ENCODE results near the gene CFDP1.

CFDP1 gene

DNA sequence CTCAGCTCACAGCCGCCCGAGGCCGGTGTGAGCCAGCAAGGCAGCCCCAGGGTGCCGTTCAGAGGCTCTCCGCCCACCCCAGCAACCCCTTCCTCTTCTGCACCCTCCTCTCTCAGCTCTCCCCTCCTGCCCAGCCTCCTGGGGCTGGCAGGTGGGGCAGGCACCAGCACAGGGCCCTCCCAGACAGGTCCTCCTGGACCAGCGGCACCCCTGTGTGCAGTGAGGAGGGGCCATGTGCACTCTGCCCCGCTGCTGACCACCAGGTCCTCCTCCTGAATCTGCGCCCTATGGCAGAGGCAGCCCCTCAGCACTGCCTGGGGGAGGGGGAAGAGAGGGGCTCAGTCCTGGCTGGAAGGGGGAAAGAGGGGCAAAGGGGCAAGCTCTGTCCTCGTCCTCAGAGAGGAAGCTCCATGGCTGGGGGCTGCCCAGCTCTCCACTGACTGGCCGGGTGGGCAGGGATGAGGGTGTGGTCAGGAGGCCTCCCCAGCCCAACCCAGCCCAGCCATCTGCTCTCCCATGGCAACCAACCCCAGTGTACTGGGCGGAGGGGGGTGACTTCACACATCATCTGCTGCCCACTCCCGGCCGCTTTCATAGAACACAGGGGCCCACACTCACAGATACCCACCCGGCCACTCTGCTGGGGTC is 176.5 kb downstream of the CFDP1 start:
- peaks cover 0 to 21% of the 10 kb centered on the region in 2 donors for H3K36me3 ChIP-seq (replicated peaks in 1 of 2; ENCODE audit: control insufficient read depth in 2 of 2, insufficient read depth in 2 of 2, low read length in 2 of 2)
- H3K14ac ChIP-seq (ENCODE audit: low read length), result peak overlapping the region; percentile 59
- peak overlapping the region; percentile 99 for H2BK15ac ChIP-seq (ENCODE audit: low read length)
- H3K9me3 ChIP-seq (replicated peaks in 1 of 2; ENCODE audit: control insufficient read depth in 2 of 2, insufficient read depth in 1 of 2, low read depth in 1 of 2, low read length in 2 of 2), result no peaks in the 10 kb centered on the region
- peak overlapping the region; percentile 77 for H2BK120ac ChIP-seq (ENCODE audit: low read depth, low read length)
- H3K18ac ChIP-seq (ENCODE audit: low read length), result peak overlapping the region; percentile 96
- peak overlapping the region; percentile 96 for H3K4ac ChIP-seq (ENCODE audit: low read length)
- peaks cover 54 to 70% of the 10 kb centered on the region in 2 donors for H3K4me1 ChIP-seq (ENCODE audit: control insufficient read depth in 2 of 2, insufficient read depth in 1 of 2, low read depth in 1 of 2, low read length in 2 of 2)
- no peak for DNase-seq (ENCODE audit: low spot score)
- H4K91ac ChIP-seq (ENCODE audit: low read depth, low read length, poor library complexity), result no peak overlapping the region
- H3K4me3 ChIP-seq (ENCODE audit: low read length in 2 of 2), result peak overlapping the region in 1 of 2 donors; percentile 48
- H3K27me3 ChIP-seq (ENCODE audit: control insufficient read depth in 3 of 3, insufficient read depth in 3 of 3, low read depth in 1 of 3, low read length in 3 of 3), result no peaks in the 10 kb centered on the region
- WGBS, 2 donors (ENCODE audit: extremely low coverage in 2 of 2, insufficient read length in 2 of 2, insufficient replicate concordance in 1 of 2), result no CpG with 5 or more reads among the region's 14 CpGs
- peak overlapping the region; percentile 100 for H2AK5ac ChIP-seq (ENCODE audit: low read depth, low read length)
- peak overlapping the region; percentile 99 for H4K8ac ChIP-seq (ENCODE audit: low read depth, low read length)
- H3K23ac ChIP-seq (ENCODE audit: low read depth, low read length, poor library complexity), result peak overlapping the region; percentile 62
- peak overlapping the region; percentile 100 for H2BK5ac ChIP-seq (ENCODE audit: low read length)
- H3K27ac ChIP-seq (replicated peaks; ENCODE audit: low read length), result peak overlapping the region; percentile 79
- H3K4me2 ChIP-seq (ENCODE audit: insufficient read depth, low read length, poor library complexity, severe bottlenecking), result peak overlapping the region; percentile 38
- no peak overlapping the region for H2AFZ ChIP-seq (ENCODE audit: low read length)
- H3K9ac ChIP-seq (ENCODE audit: low read depth, low read length, poor library complexity), result peak overlapping the region; percentile 50
- H3K79me1 ChIP-seq (ENCODE audit: low read depth, low read length), result peaks cover 26% of the 10 kb centered on the region
- H2BK12ac ChIP-seq (ENCODE audit: low read length), result peak overlapping the region; percentile 99

DNA sequence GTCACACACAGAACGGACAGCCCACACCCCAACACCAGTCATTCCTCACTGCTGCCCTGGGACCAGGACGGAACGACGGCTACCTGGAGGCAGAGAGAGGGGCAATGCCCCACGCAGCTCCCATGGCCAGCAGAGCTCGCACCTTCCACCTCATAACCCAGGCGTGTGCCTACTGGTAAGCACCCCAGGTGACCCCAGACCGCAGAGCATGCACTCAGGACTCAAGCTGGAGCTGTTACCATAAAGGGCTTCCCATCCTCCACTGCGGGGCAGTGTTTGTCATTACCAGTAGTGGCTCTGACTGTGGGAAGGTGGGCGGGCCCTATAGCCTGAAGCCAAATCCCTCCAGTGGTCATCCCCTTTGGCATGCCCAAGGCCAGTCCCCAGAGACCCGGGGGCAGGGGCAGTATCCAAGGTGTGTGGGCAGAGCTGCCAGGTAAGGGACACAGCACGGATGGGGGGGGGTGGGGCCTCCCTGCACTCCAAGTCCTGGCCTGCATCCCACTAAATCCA is 177.2 kb downstream of the CFDP1 start:
- H3K4me3 ChIP-seq (ENCODE audit: low read length in 2 of 2), result no peak overlapping the region

GRCh38 chr16:75254359-75254837 is 178.9 kb downstream of the CFDP1 start:
- H2BK12ac ChIP-seq (ENCODE audit: low read length), result peak overlapping the region; percentile 92
- peaks cover 0 to 13% of the 10 kb centered on the region in 2 donors for H3K36me3 ChIP-seq (replicated peaks in 1 of 2; ENCODE audit: control insufficient read depth in 2 of 2, insufficient read depth in 2 of 2, low read length in 2 of 2)
- H3K27me3 ChIP-seq (ENCODE audit: control insufficient read depth in 3 of 3, insufficient read depth in 3 of 3, low read depth in 1 of 3, low read length in 3 of 3), result no peaks in the 10 kb centered on the region
- H2AK5ac ChIP-seq (ENCODE audit: low read depth, low read length), result peak overlapping the region; percentile 77
- H2BK5ac ChIP-seq (ENCODE audit: low read length), result peak overlapping the region; percentile 67
- DNase-seq (ENCODE audit: low spot score), result no peak
- H4K8ac ChIP-seq (ENCODE audit: low read depth, low read length), result no peak overlapping the region
- no peak overlapping the region for H3K4ac ChIP-seq (ENCODE audit: low read length)
- H3K14ac ChIP-seq (ENCODE audit: low read length), result peak overlapping the region; percentile 57
- H4K91ac ChIP-seq (ENCODE audit: low read depth, low read length, poor library complexity), result peak overlapping the region; percentile 76
- H3K79me1 ChIP-seq (ENCODE audit: low read depth, low read length), result peaks cover 25% of the 10 kb centered on the region
- peak overlapping the region; percentile 63 for H3K9ac ChIP-seq (ENCODE audit: low read depth, low read length, poor library complexity)
- H2BK120ac ChIP-seq (ENCODE audit: low read depth, low read length), result no peak overlapping the region
- peak overlapping the region; percentile 25 for H3K23ac ChIP-seq (ENCODE audit: low read depth, low read length, poor library complexity)
- peaks cover 60 to 73% of the 10 kb centered on the region in 2 donors for H3K4me1 ChIP-seq (ENCODE audit: control insufficient read depth in 2 of 2, insufficient read depth in 1 of 2, low read depth in 1 of 2, low read length in 2 of 2)
- WGBS, 2 donors (ENCODE audit: extremely low coverage in 2 of 2, insufficient read length in 2 of 2, insufficient replicate concordance in 1 of 2), result no CpG with 5 or more reads among the region's 5 CpGs
- H2BK15ac ChIP-seq (ENCODE audit: low read length), result peak overlapping the region; percentile 46
- no peaks in the 10 kb centered on the region for H3K9me3 ChIP-seq (replicated peaks in 1 of 2; ENCODE audit: control insufficient read depth in 2 of 2, insufficient read depth in 1 of 2, low read depth in 1 of 2, low read length in 2 of 2)
- peak overlapping the region in 1 of 2 donors; percentile 4 for H3K4me3 ChIP-seq (ENCODE audit: low read length in 2 of 2)
- H3K4me2 ChIP-seq (ENCODE audit: insufficient read depth, low read length, poor library complexity, severe bottlenecking), result no peak overlapping the region
- H2AFZ ChIP-seq (ENCODE audit: low read length), result no peak overlapping the region
- peak overlapping the region; percentile 88 for H3K27ac ChIP-seq (replicated peaks; ENCODE audit: low read length)
- peak overlapping the region; percentile 76 for H3K18ac ChIP-seq (ENCODE audit: low read length)

More for the DNA sequence above, 177.2 kb downstream of the CFDP1 start:
- H3K79me1 ChIP-seq (ENCODE audit: low read depth, low read length), result peaks cover 20% of the 10 kb centered on the region
- peak overlapping the region; percentile 71 for H3K23ac ChIP-seq (ENCODE audit: low read depth, low read length, poor library complexity)
- H3K27me3 ChIP-seq (ENCODE audit: control insufficient read depth in 3 of 3, insufficient read depth in 3 of 3, low read depth in 1 of 3, low read length in 3 of 3), result no peaks in the 10 kb centered on the region
- H3K9me3 ChIP-seq (replicated peaks in 1 of 2; ENCODE audit: control insufficient read depth in 2 of 2, insufficient read depth in 1 of 2, low read depth in 1 of 2, low read length in 2 of 2), result no peaks in the 10 kb centered on the region
- peak overlapping the region; percentile 98 for H3K18ac ChIP-seq (ENCODE audit: low read length)
- peaks cover 0 to 15% of the 10 kb centered on the region in 2 donors for H3K36me3 ChIP-seq (replicated peaks in 1 of 2; ENCODE audit: control insufficient read depth in 2 of 2, insufficient read depth in 2 of 2, low read length in 2 of 2)
- peak overlapping the region; percentile 77 for H2BK120ac ChIP-seq (ENCODE audit: low read depth, low read length)
- no peak overlapping the region for H4K8ac ChIP-seq (ENCODE audit: low read depth, low read length)
- H3K4me2 ChIP-seq (ENCODE audit: insufficient read depth, low read length, poor library complexity, severe bottlenecking), result peak overlapping the region; percentile 23
- peak overlapping the region; percentile 100 for H2AK5ac ChIP-seq (ENCODE audit: low read depth, low read length)
- H3K27ac ChIP-seq (replicated peaks; ENCODE audit: low read length), result peak overlapping the region; percentile 79
- no peak for DNase-seq (ENCODE audit: low spot score)
- H3K14ac ChIP-seq (ENCODE audit: low read length), result no peak overlapping the region
- H3K4me1 ChIP-seq (ENCODE audit: control insufficient read depth in 2 of 2, insufficient read depth in 1 of 2, low read depth in 1 of 2, low read length in 2 of 2), result peaks cover 51 to 65% of the 10 kb centered on the region in 2 donors
- no peak overlapping the region for H3K4ac ChIP-seq (ENCODE audit: low read length)
- H4K91ac ChIP-seq (ENCODE audit: low read depth, low read length, poor library complexity), result peak overlapping the region; percentile 88
- H2BK5ac ChIP-seq (ENCODE audit: low read length), result peak overlapping the region; percentile 100
- H2BK15ac ChIP-seq (ENCODE audit: low read length), result peak overlapping the region; percentile 99
- H3K9ac ChIP-seq (ENCODE audit: low read depth, low read length, poor library complexity), result peak overlapping the region; percentile 79
- no peak overlapping the region for H2AFZ ChIP-seq (ENCODE audit: low read length)
- H2BK12ac ChIP-seq (ENCODE audit: low read length), result peak overlapping the region; percentile 63
- WGBS, 2 donors (ENCODE audit: extremely low coverage in 2 of 2, insufficient read length in 2 of 2, insufficient replicate concordance in 1 of 2), result no CpG with 5 or more reads among the region's 12 CpGs

Data from neuronal stem cell (in vitro differentiated cells).